Astrocyte of the cerebellum (primary cell): ENCODE measurements around the gene WDR18.
"Not testable (repeated sequence)": the region's sequence is repeated elsewhere in the genome, so short reads cannot be mapped to it uniquely, and the experiment has no call there.

Experiments
- DNase-seq: peaks from one replicate; pipeline ENCODE4 v3.0.0-alpha.2; 2011; ENCODE audit warnings: low read depth
- H3K4me3 ChIP-seq: 2 replicates; pipeline ENCODE4 v1.5.1; 2011; ENCODE audit warnings: mild to moderate bottlenecking, low read depth, low read length, moderate library complexity
- in situ Hi-C: cut with HindIII; loops from 2 replicates; pipeline ENCODE4 v1.10.0; 2017; ENCODE audit warnings: low sequenced_read_pairs
- TF ChIP-seq, protein P1 (sequence below): IDR thresholded peaks from 2 replicates; pipeline ENCODE4 v1.5.1; 2012; ENCODE audit warnings: low read length, low read depth, moderate library complexity, mild to moderate bottlenecking; ENCODE audit errors: missing control alignments

WDR18 gene

DNA sequence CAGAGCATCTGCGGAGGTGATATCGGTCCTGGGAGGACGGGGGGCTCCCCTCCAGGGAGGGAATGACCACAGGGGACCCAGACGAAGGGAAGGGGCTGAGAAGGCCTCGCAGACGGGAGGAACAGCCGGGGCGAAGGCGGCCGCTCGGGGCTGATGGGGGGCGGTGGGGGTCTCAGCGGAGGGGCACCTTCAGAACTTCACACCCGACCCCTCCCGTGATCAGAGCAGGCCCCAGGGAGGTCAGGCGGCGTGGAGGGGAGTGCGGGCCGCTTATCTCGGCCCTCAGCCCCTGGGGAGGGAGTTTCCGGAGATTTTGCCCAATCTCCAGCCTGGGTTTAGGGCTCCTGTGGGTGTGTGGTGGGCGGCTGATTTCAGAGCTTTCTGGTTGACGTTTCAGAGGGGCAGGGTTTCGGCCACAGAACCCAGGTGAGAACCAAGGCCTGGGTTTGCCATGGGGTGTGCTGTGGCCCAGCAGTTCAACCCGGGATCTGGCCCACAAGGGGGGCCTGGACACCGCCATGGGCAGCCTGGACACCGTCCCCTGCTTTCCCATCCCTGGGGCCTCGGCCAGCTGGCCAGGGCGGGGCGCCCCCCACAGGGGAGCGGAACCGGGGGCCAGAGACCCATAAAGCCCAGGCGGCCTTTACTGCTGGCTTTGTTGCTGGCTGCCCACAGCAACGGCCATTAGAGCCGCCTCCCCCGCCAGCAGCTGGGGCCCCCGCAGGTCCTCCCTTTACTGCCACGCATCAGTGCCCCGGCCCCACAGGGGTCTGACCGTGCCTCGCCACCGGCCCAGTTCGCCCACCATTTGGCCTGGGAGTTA lies 29.3 kb upstream of the WDR18 start:
- in situ Hi-C loops: no loop called here
- TF ChIP-seq, protein P1, sequence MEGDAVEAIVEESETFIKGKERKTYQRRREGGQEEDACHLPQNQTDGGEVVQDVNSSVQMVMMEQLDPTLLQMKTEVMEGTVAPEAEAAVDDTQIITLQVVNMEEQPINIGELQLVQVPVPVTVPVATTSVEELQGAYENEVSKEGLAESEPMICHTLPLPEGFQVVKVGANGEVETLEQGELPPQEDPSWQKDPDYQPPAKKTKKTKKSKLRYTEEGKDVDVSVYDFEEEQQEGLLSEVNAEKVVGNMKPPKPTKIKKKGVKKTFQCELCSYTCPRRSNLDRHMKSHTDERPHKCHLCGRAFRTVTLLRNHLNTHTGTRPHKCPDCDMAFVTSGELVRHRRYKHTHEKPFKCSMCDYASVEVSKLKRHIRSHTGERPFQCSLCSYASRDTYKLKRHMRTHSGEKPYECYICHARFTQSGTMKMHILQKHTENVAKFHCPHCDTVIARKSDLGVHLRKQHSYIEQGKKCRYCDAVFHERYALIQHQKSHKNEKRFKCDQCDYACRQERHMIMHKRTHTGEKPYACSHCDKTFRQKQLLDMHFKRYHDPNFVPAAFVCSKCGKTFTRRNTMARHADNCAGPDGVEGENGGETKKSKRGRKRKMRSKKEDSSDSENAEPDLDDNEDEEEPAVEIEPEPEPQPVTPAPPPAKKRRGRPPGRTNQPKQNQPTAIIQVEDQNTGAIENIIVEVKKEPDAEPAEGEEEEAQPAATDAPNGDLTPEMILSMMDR: no peak
- no peak for DNase-seq
- H3K4me3 ChIP-seq: no peak overlapping the region

DNA sequence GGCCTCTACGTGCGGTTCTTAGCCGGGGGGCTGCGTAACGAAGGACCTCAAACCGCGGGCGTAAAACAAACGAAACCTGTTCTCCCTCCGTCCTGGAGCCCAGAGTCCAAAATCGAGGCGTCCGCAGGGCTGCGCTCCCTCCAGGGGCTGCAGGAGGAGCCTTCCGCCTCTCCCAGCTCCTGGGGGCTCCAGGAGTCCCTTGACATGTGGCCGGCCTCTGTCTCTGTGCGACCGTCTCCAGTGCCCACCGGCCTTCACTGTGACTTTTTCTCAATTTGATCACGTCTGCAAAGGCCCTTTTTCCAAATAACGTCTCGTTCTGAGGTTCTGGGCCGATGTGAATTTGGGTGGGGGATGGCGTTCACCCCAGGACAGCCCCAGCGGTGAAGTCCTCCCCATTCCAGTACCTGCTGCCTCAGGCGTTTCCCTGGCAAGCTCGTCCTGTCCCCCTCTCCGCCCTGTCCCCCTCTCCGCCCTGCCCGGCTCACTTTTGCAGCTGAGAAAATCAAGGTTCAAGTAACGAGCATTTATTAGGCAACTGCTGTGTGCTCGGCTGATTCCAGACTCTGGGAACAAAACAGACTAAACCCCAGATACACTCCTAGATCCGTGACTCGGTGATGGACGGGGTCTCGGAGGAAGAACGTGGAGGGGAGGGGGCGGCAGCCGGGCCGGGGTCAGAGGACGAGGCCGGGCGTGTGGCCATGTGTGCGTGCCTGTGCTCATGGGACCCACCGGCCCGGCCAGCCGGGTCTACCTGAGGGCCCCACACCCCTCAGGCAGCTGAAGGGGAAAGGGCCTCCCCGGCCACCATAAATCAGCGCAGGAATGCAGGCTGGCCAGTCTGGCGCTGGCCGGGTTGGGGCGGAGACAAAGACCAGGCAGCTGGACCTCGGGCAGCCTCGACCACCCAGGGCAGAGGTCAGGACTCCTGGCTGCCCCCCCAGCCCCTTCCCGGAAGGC lies 28.1 kb upstream of the WDR18 start:
- no peak overlapping the region for H3K4me3 ChIP-seq
- in situ Hi-C loops: no loop called here
- DNase-seq: no peak
- TF ChIP-seq, protein P1: no peak

DNA sequence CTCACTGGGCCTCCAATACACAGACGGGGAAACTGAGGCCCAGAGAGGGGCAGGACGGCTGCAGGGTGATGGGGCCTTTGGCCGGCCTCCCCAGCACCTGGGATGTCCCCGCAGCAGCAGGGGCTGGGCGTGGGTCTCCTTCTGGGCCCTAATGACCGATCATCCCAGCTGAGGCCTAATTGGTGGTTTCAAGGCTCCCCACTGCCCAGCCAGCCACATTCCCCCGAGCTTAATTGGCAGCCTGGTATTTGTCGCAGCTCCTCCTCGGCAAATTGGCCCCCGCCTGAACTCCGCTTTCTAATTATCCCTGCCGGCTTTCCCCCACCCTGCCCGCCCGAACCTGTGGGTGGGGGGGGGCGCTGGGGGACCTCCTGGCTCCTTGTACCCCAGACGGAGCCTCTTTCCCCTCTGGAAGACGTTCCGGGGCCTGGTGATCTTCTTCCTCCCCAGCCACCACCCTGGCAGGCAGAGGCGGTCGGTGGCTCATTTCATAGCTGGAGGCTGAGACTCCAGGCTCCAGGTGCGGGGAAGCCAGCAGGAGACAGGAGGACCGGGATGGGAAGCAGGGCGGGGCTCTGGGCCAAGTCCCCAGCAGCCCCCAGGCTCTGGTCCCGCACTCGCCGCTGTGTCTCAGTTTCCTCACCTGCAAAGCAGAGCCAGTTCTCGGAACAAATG lies 27.2 kb upstream of the WDR18 start:
- TF ChIP-seq, protein P1: no peak
- H3K4me3 ChIP-seq: no peak overlapping the region
- DNase-seq: no peak
- in situ Hi-C loops: no loop called here

DNA sequence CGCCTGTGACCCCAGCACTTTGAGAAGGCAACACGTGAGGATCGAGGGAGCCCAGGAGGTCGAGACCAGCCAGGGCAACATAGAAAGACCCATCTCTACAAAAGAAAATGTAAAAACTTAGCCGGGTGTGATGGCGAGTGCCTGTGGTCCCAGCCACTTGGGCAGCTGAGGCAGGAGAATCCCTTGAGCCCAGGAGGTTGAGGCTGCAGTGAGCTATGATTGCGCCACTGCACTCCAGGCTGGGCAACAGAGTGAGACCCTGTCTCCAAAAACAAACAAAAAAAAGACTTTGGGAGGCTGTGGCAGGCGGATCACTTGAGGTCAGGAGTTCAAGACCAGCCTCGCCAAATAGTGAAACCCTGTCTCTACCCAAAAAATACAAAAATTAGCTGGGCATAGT lies 26.6 kb upstream of the WDR18 start:
- in situ Hi-C loops: not testable (repeated sequence)

DNA sequence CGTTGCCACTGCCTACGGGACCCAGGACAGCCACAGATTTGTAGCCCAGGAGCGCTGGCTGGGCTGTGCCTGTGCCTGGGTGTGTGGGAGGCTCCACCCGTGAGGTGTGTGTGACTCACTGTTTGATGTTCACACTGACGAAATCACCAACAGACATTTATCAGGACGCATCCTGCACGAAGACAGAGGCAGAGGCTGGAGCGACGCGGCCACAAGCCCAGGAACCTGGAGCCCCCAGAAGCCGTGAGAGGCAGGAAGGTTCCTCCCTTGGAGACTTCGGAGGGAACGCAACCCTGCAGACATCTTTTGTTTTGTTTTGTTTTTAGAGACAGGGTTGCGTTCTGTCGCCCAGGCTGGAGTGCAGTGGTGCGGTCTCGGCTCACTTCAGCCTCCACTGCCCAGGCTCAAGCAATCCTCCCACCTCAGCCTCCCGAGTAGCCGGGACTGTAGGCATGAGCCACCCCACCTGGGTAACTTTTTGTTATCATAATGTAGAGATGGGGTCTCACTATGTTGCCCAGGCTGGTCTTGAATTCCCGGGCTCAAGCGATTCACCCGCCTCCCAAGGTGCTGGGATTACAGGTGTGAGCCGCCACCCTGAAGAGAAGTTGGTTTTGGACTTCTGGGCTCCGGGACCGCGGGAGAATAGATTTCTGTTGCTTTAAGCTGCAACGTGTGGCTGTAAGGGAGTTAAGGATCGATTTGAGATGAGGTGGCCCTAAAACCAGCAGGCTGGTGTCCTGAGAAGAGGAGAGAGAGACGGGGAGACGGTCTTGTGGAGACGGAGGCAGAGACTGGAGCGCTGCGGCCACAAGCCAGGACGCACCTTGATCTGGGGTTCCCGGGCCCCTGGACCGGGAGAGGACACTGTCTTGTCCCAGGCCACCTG lies 24.9 kb upstream of the WDR18 start:
- no peak for DNase-seq
- in situ Hi-C loops: no loop called here
- H3K4me3 ChIP-seq: no peak overlapping the region
- TF ChIP-seq, protein P1: no peak

More for the DNA sequence above, 26.6 kb upstream of the WDR18 start:
- not testable (repeated sequence) for DNase-seq, H3K4me3 ChIP-seq

DNA sequence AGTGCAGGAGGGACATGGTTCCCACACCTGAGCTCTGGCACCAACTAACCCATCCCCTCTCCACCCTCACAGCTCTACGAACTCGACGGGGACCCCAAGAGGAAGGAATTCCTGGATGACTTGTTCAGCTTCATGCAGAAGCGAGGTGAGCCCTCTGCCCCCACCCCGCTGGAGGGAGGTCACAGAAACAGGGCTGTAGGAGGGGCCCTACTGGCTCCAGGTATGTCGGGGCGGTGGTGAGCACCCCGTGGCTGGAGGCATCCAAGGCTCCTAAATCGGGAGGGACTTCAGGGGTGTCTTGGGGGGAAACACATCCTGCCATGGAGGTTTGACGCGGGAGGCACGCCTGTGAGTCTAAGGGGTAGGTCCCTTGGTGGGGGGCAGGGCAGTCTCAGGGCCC lies 24.1 kb upstream of the WDR18 start:
- DNase-seq: no peak
- TF ChIP-seq, protein P1: no peak
- in situ Hi-C loops: no loop called here
- no peak overlapping the region for H3K4me3 ChIP-seq
